GM18499 (cell line): ENCODE data around the gene HOATZ.

ENCODE experiments used
- ATAC-seq: cut with Tn5 transposase; IDR thresholded peaks from one replicate; pipeline ENCODE4 v1.9.1; 2021; ENCODE audit warnings: moderate number of reproducible peaks; ENCODE audit not compliant: insufficient read depth, unreplicated experiment

HOATZ gene

GRCh38 chr11:111573821-111574249 is 59.3 kb downstream of the HOATZ start:
- no peak for ATAC-seq

- no peak for ATAC-seq
These were observed 60.0 kb downstream of the HOATZ start for GRCh38 chr11:111574373-111575225.

GRCh38 chr11:111575740-111576139 is 61.2 kb downstream of the HOATZ start:
- no peak for ATAC-seq

GRCh38 chr11:111577821-111578220 is 63.2 kb downstream of the HOATZ start:
- no peak for ATAC-seq

- ATAC-seq: no peak
These were observed 66.8 kb downstream of the HOATZ start for GRCh38 chr11:111581341-111581740.

- ATAC-seq: no peak
These were observed 67.6 kb downstream of the HOATZ start for GRCh38 chr11:111582163-111582562.

GRCh38 chr11:111582881-111583280 is 68.3 kb downstream of the HOATZ start:
- no peak for ATAC-seq

GRCh38 chr11:111585371-111585770 is 70.8 kb downstream of the HOATZ start:
- ATAC-seq: no peak

- no peak for ATAC-seq
These were observed 71.8 kb downstream of the HOATZ start for GRCh38 chr11:111586388-111586831.
